Trophoblast cell (in vitro differentiated cells and primary cell): ENCODE data around the gene AHDC1.
"Not testable (repeated sequence)": the region's sequence is repeated elsewhere in the genome, so short reads cannot be mapped to it uniquely, and the experiment has no call there.

Source experiments
- DNase-seq, 2 donors: peaks; one replicate each; pipeline ENCODE4 v3.0.0-alpha.2; 2016
- H2AFZ ChIP-seq: 2 replicates; pipeline ENCODE4 v1.6.1; 2013; ENCODE audit warnings: low read length, moderate library complexity, mild to moderate bottlenecking; ENCODE audit not compliant: insufficient read depth, poor library complexity
- H2AK5ac ChIP-seq: 2 replicates; pipeline ENCODE4 v1.6.1; 2013; ENCODE audit warnings: mild to moderate bottlenecking, low read length
- H2BK120ac ChIP-seq: 2 replicates; pipeline ENCODE4 v1.6.1; 2013; ENCODE audit warnings: low read length, mild to moderate bottlenecking, moderate library complexity; ENCODE audit not compliant: insufficient read depth, poor library complexity
- H2BK12ac ChIP-seq: 2 replicates; pipeline ENCODE4 v1.6.1; 2013; ENCODE audit warnings: mild to moderate bottlenecking, low read length, moderate library complexity
- H2BK5ac ChIP-seq: 2 replicates; pipeline ENCODE4 v1.6.1; 2013; ENCODE audit warnings: low read length, low read depth, moderate library complexity, mild to moderate bottlenecking; ENCODE audit not compliant: poor library complexity
- H3K14ac ChIP-seq: 2 replicates; pipeline ENCODE4 v1.6.1; 2013; ENCODE audit warnings: mild to moderate bottlenecking, low read length
- H3K18ac ChIP-seq: 2 replicates; pipeline ENCODE4 v1.6.1; 2013; ENCODE audit warnings: mild to moderate bottlenecking, low read length
- H3K23ac ChIP-seq: 2 replicates; pipeline ENCODE4 v1.6.1; 2013; ENCODE audit warnings: low read length
- H3K27ac ChIP-seq: 2 replicates; pipeline ENCODE4 v1.5.1; 2013; ENCODE audit warnings: low read depth, mild to moderate bottlenecking, inconsistent platforms, low read length, moderate library complexity
- H3K27me3 ChIP-seq: 2 replicates; pipeline ENCODE4 v1.6.1; 2013; ENCODE audit warnings: inconsistent platforms, mild to moderate bottlenecking, low read length, moderate library complexity; ENCODE audit not compliant: insufficient read depth
- H3K36me3 ChIP-seq, 2 experiments: 1 replicate in 1 of 2; 2 replicates in 1 of 2; pipeline ENCODE4 v1.6.1; 2013; ENCODE audit warnings: low read length in 2 of 2, mild to moderate bottlenecking in 2 of 2, moderate library complexity in 1 of 2; ENCODE audit not compliant: insufficient read depth in 2 of 2, control insufficient read depth in 1 of 2
- H3K4ac ChIP-seq: 2 replicates; pipeline ENCODE4 v1.6.1; 2013; ENCODE audit warnings: low read depth, mild to moderate bottlenecking, low read length, moderate library complexity
- H3K4me1 ChIP-seq, 2 experiments: 1 replicate in 1 of 2; 2 replicates in 1 of 2; pipeline ENCODE4 v1.6.1; 2013; ENCODE audit warnings: low read length in 2 of 2, mild to moderate bottlenecking in 2 of 2, moderate library complexity in 1 of 2; ENCODE audit not compliant: insufficient read depth in 2 of 2, control insufficient read depth in 1 of 2
- H3K4me2 ChIP-seq: 2 replicates; pipeline ENCODE4 v1.6.1; 2013; ENCODE audit warnings: inconsistent platforms, mild to moderate bottlenecking, low read length, moderate library complexity
- H3K4me3 ChIP-seq: 2 replicates; pipeline ENCODE4 v1.5.1; 2013; ENCODE audit warnings: mild to moderate bottlenecking, low read depth, low read length, inconsistent platforms
- H3K79me1 ChIP-seq: one replicate; pipeline ENCODE4 v1.6.1; 2013; ENCODE audit warnings: low read length
- H3K79me2 ChIP-seq: 2 replicates; pipeline ENCODE4 v1.6.1; 2013; ENCODE audit warnings: low read length, mild to moderate bottlenecking; ENCODE audit not compliant: control insufficient read depth, insufficient read depth, poor library complexity
- H3K9ac ChIP-seq: 2 replicates; pipeline ENCODE4 v1.6.1; 2013; ENCODE audit warnings: mild to moderate bottlenecking, low read length
- H3K9me3 ChIP-seq: 2 replicates; pipeline ENCODE4 v1.6.1; 2013; ENCODE audit warnings: low read depth, mild to moderate bottlenecking, control low read depth, inconsistent platforms, low read length; ENCODE audit not compliant: insufficient read depth
- H4K12ac ChIP-seq: 2 replicates; pipeline ENCODE4 v1.6.1; 2013; ENCODE audit warnings: low read depth, mild to moderate bottlenecking, low read length, moderate library complexity
- H4K8ac ChIP-seq: 2 replicates; pipeline ENCODE4 v1.6.1; 2013; ENCODE audit warnings: low read depth, mild to moderate bottlenecking, low read length, moderate library complexity
- H4K91ac ChIP-seq: one replicate; pipeline ENCODE4 v1.6.1; 2013; ENCODE audit warnings: low read depth, mild to moderate bottlenecking, low read length, moderate library complexity
- WGBS: extraction: QIAGEN DNeasy Blood & Tissue Kit; methylation state at CpG from one replicate; pipeline ENCODE4 v1.1.7; 2013; ENCODE audit warnings: missing lambda C conversion rate; ENCODE audit not compliant: insufficient read length, insufficient coverage; ENCODE audit errors: extremely low coverage; 5-methylcytosine and 5-hydroxymethylcytosine counted together

Gene AHDC1

GRCh38 chr1:27554293-27554692 is 49.7 kb downstream of the AHDC1 start:
- Histone ChIP-seq H2BK120ac (no peak overlapping the region), H3K14ac (no peak overlapping the region), H3K27me3 (no peaks in the 10 kb centered on the region), H2BK5ac (no peak overlapping the region), H3K79me1 (peaks cover 13% of the 10 kb centered on the region), H4K8ac (no peak overlapping the region), H2AFZ (no peak overlapping the region), H4K12ac (no peak overlapping the region), H2BK12ac (no peak overlapping the region), H3K4me2 (no peak overlapping the region), H3K79me2 (peaks cover 2% of the 10 kb centered on the region), H3K4me3 (no peak overlapping the region), H4K91ac (no peak overlapping the region), H3K4ac (no peak overlapping the region), H3K9ac (no peak overlapping the region), H3K4me1 (peaks cover 19 to 29% of the 10 kb centered on the region in 2 experiments), H3K27ac (no peak overlapping the region), H3K36me3 (peaks cover 59 to 69% of the 10 kb centered on the region in 2 experiments), H2AK5ac (no peak overlapping the region), H3K9me3 (no peaks in the 10 kb centered on the region), H3K18ac (peak overlapping the region; percentile 18), H3K23ac (no peak overlapping the region)
- no peak for DNase-seq
- no CpG with 5 or more reads among the region's 4 CpGs for WGBS

- Histone ChIP-seq H3K79me1 (peaks cover 13% of the 10 kb centered on the region), H3K36me3 (peaks cover 63 to 74% of the 10 kb centered on the region in 2 experiments), H3K4me1 (peaks cover 19 to 28% of the 10 kb centered on the region in 2 experiments), H3K18ac (peak overlapping the region; percentile 18)
- H2BK120ac ChIP-seq, H4K91ac ChIP-seq, H3K4me3 ChIP-seq, DNase-seq, H3K23ac ChIP-seq, H3K14ac ChIP-seq, H4K12ac ChIP-seq, H2BK12ac ChIP-seq, H3K4me2 ChIP-seq, H3K9ac ChIP-seq, H3K27me3 ChIP-seq, H2AK5ac ChIP-seq, H2AFZ ChIP-seq, H3K9me3 ChIP-seq, H2BK5ac ChIP-seq, H3K4ac ChIP-seq, H4K8ac ChIP-seq, H3K27ac ChIP-seq, H3K79me2 ChIP-seq: not testable (repeated sequence)
- no CpG with 5 or more reads among the region's 7 CpGs for WGBS
These were observed 50.1 kb downstream of the AHDC1 start for GRCh38 chr1:27553823-27554222.

GRCh38 chr1:27552911-27553420 is 51.0 kb downstream of the AHDC1 start:
- H3K14ac ChIP-seq: no peak overlapping the region
- no CpG with 5 or more reads among the region's 16 CpGs for WGBS
- no peak overlapping the region for H2BK12ac ChIP-seq
- H3K79me2 ChIP-seq: peaks cover 2% of the 10 kb centered on the region
- H3K36me3 ChIP-seq: peaks cover 65 to 75% of the 10 kb centered on the region in 2 experiments
- no peaks in the 10 kb centered on the region for H3K27me3 ChIP-seq
- no peak overlapping the region for H4K12ac ChIP-seq
- H2BK5ac ChIP-seq: no peak overlapping the region
- no peak overlapping the region for H3K27ac ChIP-seq
- H2AK5ac ChIP-seq: no peak overlapping the region
- no peak overlapping the region for H3K4me2 ChIP-seq
- H3K23ac ChIP-seq: no peak overlapping the region
- no peak overlapping the region for H2BK120ac ChIP-seq
- H3K9ac ChIP-seq: no peak overlapping the region
- peak overlapping the region; percentile 37 for H3K18ac ChIP-seq
- H4K8ac ChIP-seq: no peak overlapping the region
- H2AFZ ChIP-seq: no peak overlapping the region
- no peak overlapping the region for H4K91ac ChIP-seq
- H3K4me1 ChIP-seq: peaks cover 10 to 19% of the 10 kb centered on the region in 2 experiments
- peaks cover 5% of the 10 kb centered on the region for H3K79me1 ChIP-seq
- H3K4me3 ChIP-seq: no peak overlapping the region
- H3K4ac ChIP-seq: no peak overlapping the region
- H3K9me3 ChIP-seq: no peaks in the 10 kb centered on the region
- no peak for DNase-seq

- Histone ChIP-seq H2BK12ac (no peak overlapping the region), H4K91ac (no peak overlapping the region), H2BK120ac (no peak overlapping the region), H3K79me2 (peaks cover 2% of the 10 kb centered on the region), H3K4me3 (no peak overlapping the region), H4K8ac (no peak overlapping the region), H3K23ac (no peak overlapping the region), H3K27ac (no peak overlapping the region), H3K14ac (no peak overlapping the region), H3K79me1 (peaks cover 4% of the 10 kb centered on the region), H2BK5ac (no peak overlapping the region), H3K27me3 (no peaks in the 10 kb centered on the region), H3K4ac (no peak overlapping the region), H2AK5ac (no peak overlapping the region), H3K4me1 (peaks cover 3 to 11% of the 10 kb centered on the region in 2 experiments), H3K9me3 (peaks cover 2% of the 10 kb centered on the region), H3K36me3 (peaks cover 72 to 79% of the 10 kb centered on the region in 2 experiments), H3K18ac (no peak overlapping the region), H3K4me2 (no peak overlapping the region), H2AFZ (no peak overlapping the region), H4K12ac (no peak overlapping the region), H3K9ac (no peak overlapping the region)
- no CpG with 5 or more reads among the region's 14 CpGs for WGBS
- DNase-seq: no peak
These were observed 52.0 kb downstream of the AHDC1 start for GRCh38 chr1:27551953-27552312.
